A172 (cell line): Measurements from ENCODE around the gene ELAVL1. TPM values are rescaled to one million over a fixed set of nuclear protein-coding genes. Genes with fewer than 3 reads are reported as not detected.

Experiments
- DNase-seq: peaks from one replicate; pipeline ENCODE4 v3.0.0-alpha.2; 2015; ENCODE audit warnings: low spot score
- total RNA-seq: library from RNA; depleted of rRNA; stranded (reverse); fragments of >200 nt; shearing (Covaris generic); gene quantifications from 2 replicates; pipeline ENCODE4 v1.2.3, GENCODE V29; 2014; rRNA removed

ELAVL1 gene
- total RNA-seq, 1 experiment from 2014 or later: 69.3 TPM

GRCh38 chr19:7912697-7913564, 92.5 kb downstream of the ELAVL1 start:
- no peak for DNase-seq

- no peak for DNase-seq
Measured at GRCh38 chr19:7912144-7912696, 93.2 kb downstream of the ELAVL1 start.

- no peak for DNase-seq
Measured at GRCh38 chr19:7911508-7912143, 93.8 kb downstream of the ELAVL1 start.

GRCh38 chr19:7910321-7911161, 94.9 kb downstream of the ELAVL1 start:
- no peak for DNase-seq

- DNase-seq: no peak
Measured at GRCh38 chr19:7909471-7910067, 95.9 kb downstream of the ELAVL1 start.

DNA sequence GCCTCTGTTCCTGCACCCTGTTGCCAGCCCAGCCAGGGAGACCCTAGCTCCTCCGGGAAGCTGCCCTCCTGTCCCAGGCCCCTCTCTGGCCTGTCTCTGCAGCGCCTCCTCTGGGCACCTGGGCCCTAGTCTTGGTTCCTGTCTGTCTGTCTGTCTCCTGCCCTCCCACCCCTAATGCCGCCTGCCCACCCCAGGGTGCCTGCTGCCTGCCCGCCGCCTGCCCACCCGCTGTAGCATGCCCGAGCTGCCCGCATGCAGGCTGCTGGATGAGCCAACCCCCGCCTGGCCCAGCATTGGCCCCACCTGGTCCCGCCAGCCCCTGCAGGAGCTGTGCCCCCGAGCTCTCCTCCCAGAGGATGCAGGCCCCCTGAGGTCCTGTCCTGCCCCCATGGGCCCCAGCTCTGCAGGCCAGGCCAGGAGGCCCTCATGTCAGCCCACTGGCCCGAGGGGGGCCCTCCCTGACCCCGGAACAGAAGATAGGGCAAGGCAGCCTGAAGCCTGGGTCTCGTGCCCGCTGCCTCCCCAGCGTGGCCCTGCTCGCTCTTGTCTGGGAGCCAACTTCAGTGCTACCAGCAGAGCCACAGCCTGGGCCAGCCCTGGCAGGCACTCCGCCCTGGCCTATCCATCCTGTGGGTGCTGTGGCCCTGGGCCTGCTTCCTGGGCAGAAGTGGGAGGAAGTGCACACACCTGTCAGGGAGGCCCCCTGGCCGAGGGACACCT, 96.5 kb downstream of the ELAVL1 start:
- no peak for DNase-seq

Other genes with a start within 250 kb of the ELAVL1 start
- 0.12 TPM in 1 of 2 replicates, not detected in the other for gene CLEC4M, start 242.4 kb downstream of the ELAVL1 start, total RNA-seq
- 20.2 and 21.1 TPM in 2 replicates for gene EVI5L, start 175.4 kb downstream of the ELAVL1 start, total RNA-seq
- 1.0 and 1.2 TPM in 2 replicates for gene PRR36, start 131.3 kb downstream of the ELAVL1 start, total RNA-seq
- 30.8 and 33.7 TPM in 2 replicates for gene LRRC8E, start 117.1 kb downstream of the ELAVL1 start, total RNA-seq
- 7.1 and 12.7 TPM in 2 replicates for gene MAP2K7, start 101.8 kb downstream of the ELAVL1 start, total RNA-seq
- gene TGFBR3L, start 90.8 kb downstream of the ELAVL1 start, total RNA-seq: 0.34 TPM in 1 of 2 replicates, not detected in the other
- 30.6 and 44.5 TPM in 2 replicates for gene SNAPC2, start 85.3 kb downstream of the ELAVL1 start, total RNA-seq
- 24.3 and 37.0 TPM in 2 replicates for gene CTXN1, start 79.5 kb downstream of the ELAVL1 start, total RNA-seq
- 82.0 and 92.0 TPM in 2 replicates for gene TIMM44, start 62.0 kb downstream of the ELAVL1 start, total RNA-seq
- not detected in 2 replicates for gene CCL25, start 47.1 kb upstream of the ELAVL1 start, total RNA-seq
- gene FBN3, start 144.0 kb upstream of the ELAVL1 start, total RNA-seq: 0.62 TPM in 1 of 2 replicates, not detected in the other
- 18.3 and 19.7 TPM in 2 replicates for gene CERS4, start 203.7 kb upstream of the ELAVL1 start, total RNA-seq